Liver (tissue), 9 donors: ENCODE results near the gene RPL9. TPM values are rescaled to one million over a fixed set of nuclear protein-coding genes. Genes with fewer than 3 reads are reported as not detected.
A peak's percentile ranks its signal among the peaks of the same experiment; 100 is the strongest.

Experiments
- DNase-seq: peaks from one replicate; pipeline ENCODE4 v3.0.0-alpha.2; 2017; ENCODE audit warnings: low spot score
- H3K27ac ChIP-seq, 2 donors: one replicate each; pipeline ENCODE4 v1.7.0; 2013; ENCODE audit warnings: inconsistent platforms in 2 of 2, low read length in 2 of 2, control low read depth in 1 of 2, low read depth in 1 of 2, mild to moderate bottlenecking in 1 of 2
- H3K27me3 ChIP-seq, 4 donors: one replicate each; pipeline versions ENCODE4 v1.6.1 to v1.7.0; 2013; ENCODE audit warnings: low read length in 3 of 4, inconsistent platforms in 1 of 4, mild to moderate bottlenecking in 1 of 4, moderate library complexity in 1 of 4; ENCODE audit not compliant: control insufficient read depth in 4 of 4, insufficient read depth in 4 of 4
- H3K36me3 ChIP-seq, 4 donors: one replicate each; pipeline versions ENCODE4 v1.6.1 to v1.7.0; 2013; ENCODE audit warnings: low read length in 3 of 4, mild to moderate bottlenecking in 3 of 4, low read depth in 1 of 4, moderate library complexity in 1 of 4; ENCODE audit not compliant: control insufficient read depth in 4 of 4, insufficient read depth in 3 of 4
- H3K4me1 ChIP-seq, 4 donors: one replicate each; pipeline versions ENCODE4 v1.6.1 to v1.7.0; 2013; ENCODE audit warnings: low read length in 3 of 4, mild to moderate bottlenecking in 3 of 4, moderate library complexity in 1 of 4; ENCODE audit not compliant: control insufficient read depth in 4 of 4, insufficient read depth in 4 of 4
- H3K4me3 ChIP-seq, 3 donors: one replicate each; pipeline versions ENCODE4 v1.6.1 to v1.7.0; 2013; ENCODE audit warnings: low read length in 3 of 3, control low read depth in 1 of 3, low read depth in 1 of 3, mild to moderate bottlenecking in 1 of 3
- H3K9ac ChIP-seq, 2 donors: one replicate each; pipeline ENCODE4 v1.7.0; 2013; ENCODE audit warnings: low read length in 2 of 2, mild to moderate bottlenecking in 2 of 2, moderate library complexity in 2 of 2, control low read depth in 1 of 2, low read depth in 1 of 2
- H3K9me3 ChIP-seq, 4 donors: one replicate each; pipeline versions ENCODE4 v1.6.1 to v1.7.0; 2013; ENCODE audit warnings: low read length in 3 of 4; ENCODE audit not compliant: control insufficient read depth in 4 of 4
- ATF3 ChIP-seq: IDR thresholded peaks from 2 replicates; pipeline ENCODE4 v1.6.1; 2016; ENCODE audit warnings: antibody characterized with exemption
- EGR1 ChIP-seq, 2 donors: IDR thresholded peaks; 2 replicates each; pipeline ENCODE4 v1.6.1; 2016 to 2018; ENCODE audit warnings: antibody characterized with exemption in 2 of 2, low read depth in 2 of 2
- FOXA1 ChIP-seq: IDR thresholded peaks from 2 replicates; pipeline ENCODE4 v1.6.1; 2016; ENCODE audit warnings: antibody characterized with exemption
- FOXA2 ChIP-seq: IDR thresholded peaks from 2 replicates; pipeline ENCODE4 v1.6.1; 2016; ENCODE audit warnings: antibody characterized with exemption
- GABPA ChIP-seq, 2 donors: IDR thresholded peaks in 1 of 2; conservative IDR thresholded peaks in 1 of 2; 2 replicates each; pipeline ENCODE4 v1.6.1; 2016; ENCODE audit warnings: antibody characterized with exemption in 2 of 2, mild to moderate bottlenecking in 1 of 2, moderate library complexity in 1 of 2
- HNF4G ChIP-seq: IDR thresholded peaks from 2 replicates; pipeline ENCODE4 v1.6.1; 2016; ENCODE audit warnings: antibody characterized with exemption
- RAD21 ChIP-seq, 2 donors: IDR thresholded peaks; 2 replicates each; pipeline ENCODE4 v1.6.1; 2016; ENCODE audit warnings: antibody characterized with exemption in 2 of 2, mild to moderate bottlenecking in 2 of 2
- REST ChIP-seq: IDR thresholded peaks from 2 replicates; pipeline ENCODE4 v1.6.1; 2016; ENCODE audit warnings: antibody characterized with exemption, mild to moderate bottlenecking
- RXRA ChIP-seq, 2 donors: IDR thresholded peaks; 2 replicates each; pipeline ENCODE4 v1.6.1; 2017 to 2018; ENCODE audit warnings: antibody characterized with exemption in 2 of 2, mild to moderate bottlenecking in 1 of 2
- SP1 ChIP-seq: IDR thresholded peaks from 2 replicates; pipeline ENCODE4 v1.6.1; 2018; ENCODE audit warnings: antibody characterized with exemption, mild to moderate bottlenecking
- TAF1 ChIP-seq: conservative IDR thresholded peaks from 2 replicates; pipeline ENCODE4 v1.6.1; 2016; ENCODE audit warnings: antibody characterized with exemption, mild to moderate bottlenecking
- YY1 ChIP-seq: IDR thresholded peaks from 2 replicates; pipeline ENCODE4 v1.6.1; 2016; ENCODE audit warnings: antibody characterized with exemption, mild to moderate bottlenecking
- WGBS: extraction: QIAGEN DNeasy Blood & Tissue Kit; methylation state at CpG from one replicate; pipeline ENCODE4 v1.1.7; 2013; 5-methylcytosine and 5-hydroxymethylcytosine counted together
- polyA plus RNA-seq, 2 donors: library from polyadenylated mRNA; stranded (reverse) in 1 of 2; unstranded in 1 of 2; fragments of 200-250 nt in 1 of 2; fragments of >200 nt in 1 of 2; fragmentation: Nextera tagmentation in 1 of 2; extraction: Ambion mirVana in 1 of 2; gene quantifications; one replicate each; pipeline versions ENCODE4 v1.2.1 to v1.2.3, GENCODE V29; 2013 to 2015
- total RNA-seq, 2 donors: library from RNA; depleted of rRNA; stranded (reverse); fragments of >200 nt; gene quantifications; one replicate each; pipeline ENCODE4 v1.2.3, GENCODE V29; 2014
- TF ChIP-seq, protein P1 (sequence below): IDR thresholded peaks from 2 replicates; pipeline ENCODE4 v1.6.1; 2016; ENCODE audit warnings: antibody characterized with exemption
- TF ChIP-seq, protein P2 (sequence below): IDR thresholded peaks from 2 replicates; pipeline ENCODE4 v1.6.1; 2016; ENCODE audit warnings: antibody characterized with exemption
- donor health status: healthy.
- donor health status: healthy.
- donor health status: healthy.
- donor health status: healthy.
- donor health status: healthy.

RPL9 gene
- total and polyA plus RNA-seq, 4 donors, result 427 to 1,176 (median 615) TPM

- Histone ChIP-seq H3K9ac (peak overlapping the region; percentile 86 to 94), H3K4me1 (peaks cover 4 to 26% (median 16%) of the 10 kb centered on the region in 4 donors), H3K9me3 (no peaks in the 10 kb centered on the region), H3K36me3 (no peaks in the 10 kb centered on the region), H3K27me3 (no peaks in the 10 kb centered on the region), H3K27ac (peak overlapping the region; percentile 84 to 89), H3K4me3 (peak overlapping the region; percentile 60 to 64 (median 63))
- peak; percentile 14 for TF ChIP-seq SP1
- no peak for TF ChIP-seq REST
- TF ChIP-seq RAD21 (IDR thresholded peaks at IDR 0.05), result peak in 1 of 2 donors; percentile 48
- peak; percentile 38 to 66 for TF ChIP-seq RXRA (IDR thresholded peaks at IDR 0.05)
- DNase-seq, result no peak
- 19% methylated on average over 5 of the region's 5 CpGs for WGBS
Measured at GRCh38 chr4:39410415-39410814, 48.3 kb downstream of the RPL9 start.

GRCh38 chr4:39407584-39407885 lies 51.2 kb downstream of the RPL9 start:
- Histone ChIP-seq H3K9me3 (no peaks in the 10 kb centered on the region), H3K36me3 (no peaks in the 10 kb centered on the region), H3K27me3 (no peaks in the 10 kb centered on the region), H3K27ac (peak overlapping the region; percentile 80 to 84), H3K4me3 (peak overlapping the region; percentile 59 to 85 (median 78)), H3K9ac (peak overlapping the region; percentile 73 to 93), H3K4me1 (peaks cover 0 to 7% (median 3%) of the 10 kb centered on the region in 4 donors)
- TF ChIP-seq YY1, result no peak
- TF ChIP-seq FOXA2, result no peak
- WGBS, result 19% methylated on average over 1 of the region's 1 CpG
- no peak for DNase-seq

- Histone ChIP-seq H3K4me3 (peak within 1 kb of the TSS; percentile 59 to 85 (median 78)), H3K27me3 (no peaks in the 10 kb centered on the region), H3K4me1 (peaks cover 0 to 3% (median under 1%) of the 10 kb centered on the region in 4 donors), H3K36me3 (no peaks in the 10 kb centered on the region), H3K27ac (peak within 1 kb of the TSS; percentile 80 to 84), H3K9ac (peak within 1 kb of the TSS; percentile 73 to 93), H3K9me3 (no peaks in the 10 kb centered on the region)
- peak; percentile 68 for DNase-seq
- WGBS, result 21% methylated on average over 12 of the region's 12 CpGs
- TF ChIP-seq RAD21 (IDR thresholded peaks at IDR 0.05), result peak; percentile 61 to 64
- TF ChIP-seq FOXA2, result no peak
- TF ChIP-seq, protein P1, sequence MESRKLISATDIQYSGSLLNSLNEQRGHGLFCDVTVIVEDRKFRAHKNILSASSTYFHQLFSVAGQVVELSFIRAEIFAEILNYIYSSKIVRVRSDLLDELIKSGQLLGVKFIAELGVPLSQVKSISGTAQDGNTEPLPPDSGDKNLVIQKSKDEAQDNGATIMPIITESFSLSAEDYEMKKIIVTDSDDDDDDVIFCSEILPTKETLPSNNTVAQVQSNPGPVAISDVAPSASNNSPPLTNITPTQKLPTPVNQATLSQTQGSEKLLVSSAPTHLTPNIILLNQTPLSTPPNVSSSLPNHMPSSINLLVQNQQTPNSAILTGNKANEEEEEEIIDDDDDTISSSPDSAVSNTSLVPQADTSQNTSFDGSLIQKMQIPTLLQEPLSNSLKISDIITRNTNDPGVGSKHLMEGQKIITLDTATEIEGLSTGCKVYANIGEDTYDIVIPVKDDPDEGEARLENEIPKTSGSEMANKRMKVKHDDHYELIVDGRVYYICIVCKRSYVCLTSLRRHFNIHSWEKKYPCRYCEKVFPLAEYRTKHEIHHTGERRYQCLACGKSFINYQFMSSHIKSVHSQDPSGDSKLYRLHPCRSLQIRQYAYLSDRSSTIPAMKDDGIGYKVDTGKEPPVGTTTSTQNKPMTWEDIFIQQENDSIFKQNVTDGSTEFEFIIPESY, result peak; percentile 46
- no peak for TF ChIP-seq HNF4G
- no peak for TF ChIP-seq EGR1 (IDR thresholded peaks at IDR 0.05; ENCODE audit: low read depth in 2 of 2)
- TF ChIP-seq, protein P2, sequence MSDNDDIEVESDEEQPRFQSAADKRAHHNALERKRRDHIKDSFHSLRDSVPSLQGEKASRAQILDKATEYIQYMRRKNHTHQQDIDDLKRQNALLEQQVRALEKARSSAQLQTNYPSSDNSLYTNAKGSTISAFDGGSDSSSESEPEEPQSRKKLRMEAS, result no peak
- TF ChIP-seq REST, result peak; percentile 95
- TF ChIP-seq FOXA1, result no peak
- TF ChIP-seq SP1, result peak; percentile 65
- peak; percentile 71 for TF ChIP-seq YY1
- TF ChIP-seq GABPA (IDR thresholded peaks at IDR 0.05 in 1 of 2, conservative IDR thresholded peaks at IDR 0.05 in 1 of 2), result no peak
- peak; percentile 63 for TF ChIP-seq ATF3
- peak; percentile 58 to 74 for TF ChIP-seq RXRA (IDR thresholded peaks at IDR 0.05)
- peak; percentile 99 for TF ChIP-seq TAF1
Measured at GRCh38 chr4:39406763-39407583, 51.7 kb downstream of the RPL9 start, which contains the start of gene KLB. KLB (plus strand) TSS chr4:39406930; CDS start chr4:39406950, 20 bp downstream.
